Effector memory CD4-positive, alpha-beta T cell (primary cell): ENCODE data around the gene GLP1R.

Experiments used
- DNase-seq, 3 donors: peaks; one replicate each; pipeline ENCODE4 v3.0.0-alpha.2; 2020
- H3K27ac ChIP-seq: 2 replicates; pipeline ENCODE4 v1.7.0; 2013; ENCODE audit warnings: mild to moderate bottlenecking, low read length, moderate library complexity; ENCODE audit not compliant: insufficient read depth, poor library complexity, severe bottlenecking
- H3K27me3 ChIP-seq: replicated peaks from 2 replicates; pipeline ENCODE4 v1.7.0; 2013; ENCODE audit warnings: mild to moderate bottlenecking, low read length; ENCODE audit not compliant: insufficient read depth, control insufficient read depth, poor library complexity, severe bottlenecking
- H3K36me3 ChIP-seq: 2 replicates; pipeline ENCODE4 v1.7.0; 2013; ENCODE audit warnings: mild to moderate bottlenecking, low read length, moderate library complexity; ENCODE audit not compliant: control insufficient read depth, insufficient read depth
- H3K4me1 ChIP-seq: 2 replicates; pipeline ENCODE4 v1.7.0; 2013; ENCODE audit warnings: low read length, mild to moderate bottlenecking; ENCODE audit not compliant: control insufficient read depth, insufficient read depth, poor library complexity, severe bottlenecking
- H3K4me3 ChIP-seq: 2 replicates; pipeline ENCODE4 v1.7.0; 2013; ENCODE audit warnings: low read length, low read depth, mild to moderate bottlenecking; ENCODE audit not compliant: insufficient read depth, poor library complexity, severe bottlenecking
- H3K9me3 ChIP-seq: 2 replicates; pipeline ENCODE4 v1.7.0; 2013; ENCODE audit warnings: mild to moderate bottlenecking, low read length, moderate library complexity; ENCODE audit not compliant: control insufficient read depth

The GLP1R gene

GRCh38 chr6:39054577-39055142, 6.1 kb downstream of the GLP1R start:
- Histone ChIP-seq H3K4me1 (peaks cover 3% of the 10 kb centered on the region), H3K4me3 (no peak overlapping the region), H3K9me3 (no peaks in the 10 kb centered on the region), H3K36me3 (no peaks in the 10 kb centered on the region), H3K27me3 (no peaks in the 10 kb centered on the region), H3K27ac (no peak overlapping the region)
- no peak for DNase-seq

- DNase-seq: no peak
- no peaks in the 10 kb centered on the region for H3K27me3 ChIP-seq
- H3K4me3 ChIP-seq: no peak overlapping the region
- H3K9me3 ChIP-seq: no peaks in the 10 kb centered on the region
- peaks cover 3% of the 10 kb centered on the region for H3K4me1 ChIP-seq
- H3K36me3 ChIP-seq: no peaks in the 10 kb centered on the region
- no peak overlapping the region for H3K27ac ChIP-seq
Observed at GRCh38 chr6:39055661-39056060, 7.1 kb downstream of the GLP1R start.

GRCh38 chr6:39056191-39056590, 7.6 kb downstream of the GLP1R start:
- Histone ChIP-seq H3K4me3 (no peak overlapping the region), H3K4me1 (peaks cover 3% of the 10 kb centered on the region), H3K27ac (no peak overlapping the region), H3K36me3 (no peaks in the 10 kb centered on the region), H3K9me3 (no peaks in the 10 kb centered on the region), H3K27me3 (no peaks in the 10 kb centered on the region)
- no peak for DNase-seq

GRCh38 chr6:39056681-39057080, 8.1 kb downstream of the GLP1R start:
- no peak overlapping the region for H3K4me3 ChIP-seq
- no peak for DNase-seq
- no peaks in the 10 kb centered on the region for H3K27me3 ChIP-seq
- H3K9me3 ChIP-seq: no peaks in the 10 kb centered on the region
- no peaks in the 10 kb centered on the region for H3K36me3 ChIP-seq
- H3K4me1 ChIP-seq: no peaks in the 10 kb centered on the region
- H3K27ac ChIP-seq: no peak overlapping the region

- Histone ChIP-seq H3K4me3 (no peak overlapping the region), H3K4me1 (no peaks in the 10 kb centered on the region), H3K9me3 (no peaks in the 10 kb centered on the region), H3K27ac (no peak overlapping the region), H3K27me3 (no peaks in the 10 kb centered on the region), H3K36me3 (no peaks in the 10 kb centered on the region)
- DNase-seq: no peak
Observed at GRCh38 chr6:39057251-39058155, 8.9 kb downstream of the GLP1R start.

GRCh38 chr6:39058471-39059147, 10.0 kb downstream of the GLP1R start:
- Histone ChIP-seq H3K4me1 (no peaks in the 10 kb centered on the region), H3K36me3 (no peaks in the 10 kb centered on the region), H3K4me3 (no peak overlapping the region), H3K27me3 (no peaks in the 10 kb centered on the region), H3K27ac (no peak overlapping the region), H3K9me3 (no peaks in the 10 kb centered on the region)
- DNase-seq: no peak

GRCh38 chr6:39059496-39060310, 11.1 kb downstream of the GLP1R start:
- Histone ChIP-seq H3K4me1 (no peaks in the 10 kb centered on the region), H3K27me3 (no peaks in the 10 kb centered on the region), H3K27ac (no peak overlapping the region), H3K36me3 (no peaks in the 10 kb centered on the region), H3K4me3 (no peak overlapping the region), H3K9me3 (no peaks in the 10 kb centered on the region)
- DNase-seq: no peak

- Histone ChIP-seq H3K27ac (no peak overlapping the region), H3K27me3 (no peaks in the 10 kb centered on the region), H3K9me3 (no peaks in the 10 kb centered on the region), H3K4me1 (no peaks in the 10 kb centered on the region), H3K4me3 (no peak overlapping the region), H3K36me3 (no peaks in the 10 kb centered on the region)
- DNase-seq: no peak
Observed at GRCh38 chr6:39060467-39061160, 12.0 kb downstream of the GLP1R start.

GRCh38 chr6:39061182-39061581, 12.6 kb downstream of the GLP1R start:
- H3K9me3 ChIP-seq: no peaks in the 10 kb centered on the region
- no peak overlapping the region for H3K27ac ChIP-seq
- DNase-seq: no peak
- no peak overlapping the region for H3K4me3 ChIP-seq
- no peaks in the 10 kb centered on the region for H3K36me3 ChIP-seq
- no peaks in the 10 kb centered on the region for H3K27me3 ChIP-seq
- no peaks in the 10 kb centered on the region for H3K4me1 ChIP-seq
